Lower leg skin (tissue), 3 donors: Measurements from ENCODE around the gene SEC11C.

Experiments
- CTCF ChIP-seq, 3 donors: fragments of 450-650 bp; IDR thresholded peaks; one replicate each; pipeline ENCODE4 v1.5.1; 2016; ENCODE audit warnings: antibody characterized with exemption in 3 of 3, mild to moderate bottlenecking in 3 of 3, moderate library complexity in 2 of 3
- POLR2A ChIP-seq, 2 donors: fragments of 450-650 bp; IDR thresholded peaks; one replicate each; pipeline ENCODE4 v1.6.1; 2016 to 2017; ENCODE audit warnings: antibody characterized with exemption in 2 of 2, mild to moderate bottlenecking in 1 of 2, moderate library complexity in 1 of 2

DNA sequence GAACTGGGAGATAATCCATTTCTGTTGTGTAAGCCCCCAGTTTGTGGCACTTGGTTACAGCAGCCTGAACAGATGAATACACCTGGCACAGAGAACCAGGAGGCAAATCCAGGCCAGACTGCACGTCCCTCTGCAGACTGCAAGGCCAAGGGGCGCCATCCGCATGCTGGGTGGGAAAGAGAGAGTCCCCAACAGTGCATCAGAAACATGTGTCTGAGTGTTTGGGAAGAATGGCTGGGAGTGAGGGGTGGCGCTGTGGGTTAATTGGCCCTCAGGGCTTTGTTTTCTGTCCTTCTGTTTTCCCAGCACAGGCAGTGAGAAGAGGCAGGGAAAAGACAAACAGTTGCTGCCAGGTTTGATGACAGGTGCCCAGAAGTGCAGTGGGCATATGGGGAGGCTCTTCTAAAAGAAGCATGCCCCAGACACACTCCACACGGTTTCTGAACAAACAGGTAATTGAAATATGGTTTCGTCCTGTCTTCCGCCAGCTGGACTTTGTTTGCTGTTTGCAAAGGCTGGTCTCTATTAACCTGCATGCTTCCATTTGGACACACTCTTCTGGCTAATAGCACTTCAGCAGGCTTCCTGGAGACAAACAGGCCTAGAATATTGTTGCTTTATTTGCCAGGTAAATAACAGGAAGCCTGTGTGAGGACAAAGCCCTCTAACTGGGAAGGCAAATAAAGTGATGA lies 43.4 kb upstream of the SEC11C start:
- no peak for TF ChIP-seq CTCF (IDR thresholded peaks at IDR 0.05)
- no peak for TF ChIP-seq POLR2A (IDR thresholded peaks at IDR 0.05)
